LNCaP clone FGC (cell line): ENCODE data around the gene ELP2.
"Not testable (repeated sequence)": the region's sequence is repeated elsewhere in the genome, so short reads cannot be mapped to it uniquely, and the experiment has no call there.

ENCODE experiments used
- DNase-seq: peaks from one replicate; pipeline ENCODE4 v3.0.0-alpha.2; 2011; ENCODE audit warnings: low read depth
- H3K4me3 ChIP-seq: 2 replicates; pipeline ENCODE4 v1.5.1; 2011; ENCODE audit warnings: mild to moderate bottlenecking, low read depth, low read length, control low read depth
- TF ChIP-seq, protein P1 (sequence below): IDR thresholded peaks from 2 replicates; pipeline ENCODE4 v1.5.1; 2012; ENCODE audit warnings: mild to moderate bottlenecking; ENCODE audit not compliant: control insufficient read depth, insufficient read depth; ENCODE audit errors: extremely low read depth

The ELP2 gene

DNA sequence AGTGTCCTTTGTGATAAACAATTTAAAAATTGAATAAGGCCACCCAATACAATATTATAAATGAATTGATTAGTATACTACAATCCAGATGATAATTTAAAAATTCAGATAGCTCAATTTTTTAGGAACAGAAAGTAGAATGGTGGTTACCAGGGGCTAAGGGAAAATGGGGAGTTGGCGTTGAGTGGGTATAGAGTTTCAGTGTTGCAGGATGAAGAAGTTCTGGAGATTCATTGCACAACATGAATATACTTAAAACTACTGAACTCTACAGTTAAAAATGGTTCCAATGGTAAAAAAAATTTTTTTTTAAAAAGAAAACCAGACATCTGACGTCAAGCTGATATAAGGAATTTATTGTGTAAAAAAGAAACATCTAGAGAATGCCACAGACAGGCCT, 21.5 kb upstream of the ELP2 start:
- no peak for DNase-seq
- no peak overlapping the region for H3K4me3 ChIP-seq
- TF ChIP-seq, protein P1, sequence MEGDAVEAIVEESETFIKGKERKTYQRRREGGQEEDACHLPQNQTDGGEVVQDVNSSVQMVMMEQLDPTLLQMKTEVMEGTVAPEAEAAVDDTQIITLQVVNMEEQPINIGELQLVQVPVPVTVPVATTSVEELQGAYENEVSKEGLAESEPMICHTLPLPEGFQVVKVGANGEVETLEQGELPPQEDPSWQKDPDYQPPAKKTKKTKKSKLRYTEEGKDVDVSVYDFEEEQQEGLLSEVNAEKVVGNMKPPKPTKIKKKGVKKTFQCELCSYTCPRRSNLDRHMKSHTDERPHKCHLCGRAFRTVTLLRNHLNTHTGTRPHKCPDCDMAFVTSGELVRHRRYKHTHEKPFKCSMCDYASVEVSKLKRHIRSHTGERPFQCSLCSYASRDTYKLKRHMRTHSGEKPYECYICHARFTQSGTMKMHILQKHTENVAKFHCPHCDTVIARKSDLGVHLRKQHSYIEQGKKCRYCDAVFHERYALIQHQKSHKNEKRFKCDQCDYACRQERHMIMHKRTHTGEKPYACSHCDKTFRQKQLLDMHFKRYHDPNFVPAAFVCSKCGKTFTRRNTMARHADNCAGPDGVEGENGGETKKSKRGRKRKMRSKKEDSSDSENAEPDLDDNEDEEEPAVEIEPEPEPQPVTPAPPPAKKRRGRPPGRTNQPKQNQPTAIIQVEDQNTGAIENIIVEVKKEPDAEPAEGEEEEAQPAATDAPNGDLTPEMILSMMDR: no peak

DNA sequence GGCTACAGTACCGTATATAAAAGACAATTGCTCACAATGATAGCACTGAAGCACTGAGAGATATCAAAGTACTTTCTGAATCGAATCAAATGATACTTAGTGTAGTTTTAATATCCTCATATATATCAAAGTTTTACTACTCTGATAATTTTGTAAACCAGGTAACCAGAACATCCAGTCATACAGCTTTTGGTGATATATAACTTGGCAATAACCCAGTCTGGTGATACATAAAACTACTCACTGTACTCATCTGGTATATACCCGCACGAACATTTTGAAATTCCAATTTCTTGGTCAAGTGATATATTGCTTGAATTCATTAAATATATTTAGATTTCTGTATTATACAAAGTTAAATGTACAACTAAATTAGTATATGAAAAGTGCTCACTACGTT, 21.1 kb upstream of the ELP2 start:
- TF ChIP-seq, protein P1: no peak
- DNase-seq: peak; percentile 77
- peak overlapping the region; percentile 39; the same call in 1 of the 2 replicates for H3K4me3 ChIP-seq

DNA sequence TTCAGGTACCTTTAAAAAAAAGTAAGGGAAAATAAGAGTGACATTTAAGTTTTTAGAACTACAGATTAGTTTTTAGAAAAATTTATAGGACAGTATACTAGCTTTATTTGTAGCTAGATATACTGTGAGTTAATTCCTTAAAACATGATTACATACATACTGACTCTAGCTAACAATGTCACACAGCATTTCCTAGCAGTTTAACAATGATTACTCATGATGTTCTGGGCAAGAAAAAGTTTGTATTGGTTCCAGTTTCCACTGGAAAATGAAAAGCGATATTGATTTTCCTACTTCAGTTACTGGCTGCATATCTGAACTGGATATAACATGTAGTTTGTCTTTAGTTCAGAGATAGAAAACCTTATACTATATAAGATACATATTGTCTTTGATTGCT, 20.0 kb upstream of the ELP2 start:
- TF ChIP-seq, protein P1: no peak
- DNase-seq: no peak
- H3K4me3 ChIP-seq: peak overlapping the region; percentile 39

DNA sequence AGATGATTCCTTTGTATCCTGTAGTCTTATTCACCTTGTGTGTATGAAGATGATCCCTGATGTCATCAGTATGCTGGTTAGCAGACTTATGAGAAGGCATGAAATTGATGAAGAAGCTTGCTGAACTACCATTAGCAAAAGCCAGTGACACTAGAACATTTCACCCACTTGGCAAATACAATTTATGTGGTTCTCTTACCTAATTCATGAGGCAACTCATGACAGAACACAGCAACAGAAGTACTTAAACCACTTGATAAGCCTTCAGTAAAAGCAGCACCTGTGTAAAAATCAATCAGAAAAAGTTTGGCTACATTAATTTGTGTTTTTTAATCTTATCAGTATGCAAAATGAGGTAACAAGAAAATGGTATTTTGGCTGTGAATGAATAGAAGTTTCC, 17.4 kb upstream of the ELP2 start:
- TF ChIP-seq, protein P1: no peak
- no peak for DNase-seq
- H3K4me3 ChIP-seq: no peak overlapping the region

DNA sequence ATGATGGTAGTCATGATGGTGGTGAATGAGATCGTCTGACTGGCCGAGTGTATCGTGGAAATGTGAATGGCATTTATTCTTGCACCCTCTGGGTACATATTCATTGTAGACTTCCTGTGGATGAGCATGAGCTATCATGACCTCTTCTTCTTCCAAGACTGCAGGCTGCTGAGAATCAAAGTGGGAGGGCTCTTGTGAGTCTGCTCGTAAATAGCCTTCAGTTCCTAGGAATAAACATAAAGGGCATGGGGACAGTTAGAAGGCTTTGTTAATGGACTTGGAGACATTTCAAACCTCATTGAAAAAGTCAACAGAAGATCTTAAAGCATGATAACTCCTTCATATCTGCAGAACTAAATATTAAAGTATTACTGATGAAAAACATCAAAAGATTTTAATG, 15.4 kb upstream of the ELP2 start:
- TF ChIP-seq, protein P1: no peak
- DNase-seq: peak; percentile 86
- H3K4me3 ChIP-seq: no peak overlapping the region

DNA sequence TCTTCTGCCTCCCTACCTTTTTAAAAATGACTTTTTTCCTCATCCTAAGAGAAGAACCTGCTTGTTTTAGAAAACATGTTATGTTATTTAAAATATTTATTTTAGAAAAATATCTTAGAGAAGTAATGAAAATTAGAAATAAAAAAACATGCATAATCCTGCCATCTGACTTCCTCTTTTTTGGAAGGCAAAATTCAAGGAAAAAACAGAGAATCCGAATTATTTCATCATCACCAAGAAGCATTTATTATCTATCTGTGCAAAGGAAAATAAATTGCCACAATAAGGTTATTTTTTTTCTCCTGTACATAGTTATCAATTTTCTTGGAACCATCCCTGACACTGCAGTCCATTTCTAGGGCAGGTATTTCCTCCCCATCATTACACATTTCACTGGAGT, 15.0 kb upstream of the ELP2 start:
- TF ChIP-seq, protein P1: no peak

DNA sequence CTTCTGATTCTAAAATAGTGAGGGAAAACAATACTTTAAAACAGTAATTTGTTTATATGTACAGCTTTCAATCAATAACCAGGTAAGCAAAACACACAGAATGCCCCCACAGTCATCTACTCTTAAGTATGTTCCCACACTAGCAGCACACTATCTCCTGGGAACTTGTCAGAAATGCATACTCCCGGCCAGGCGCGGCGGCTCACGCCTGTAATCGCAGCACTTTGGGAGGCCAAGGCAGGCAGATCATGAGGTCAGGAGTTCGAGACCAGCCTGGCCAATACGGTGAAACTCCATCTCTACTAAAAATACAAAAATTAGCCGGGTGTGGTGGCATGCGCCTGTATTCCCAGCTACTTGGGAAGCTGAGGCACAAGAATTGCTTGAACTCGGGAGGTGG, 12.9 kb upstream of the ELP2 start:
- DNase-seq, H3K4me3 ChIP-seq: not testable (repeated sequence)

More for the DNA sequence above, 15.0 kb upstream of the ELP2 start:
- no peak overlapping the region for H3K4me3 ChIP-seq
- no peak for DNase-seq
